ENCODE measurements around the gene CEBPG. TPM values are rescaled to one million over a fixed set of nuclear protein-coding genes. Genes with fewer than 3 reads are reported as not detected.

The CEBPG gene
- total RNA-seq, 2 donors from 2014 or later = 20.3 to 28.8 TPM

GRCh38 chr19:33347300-33347699 is 26.2 kb upstream of the CEBPG start:
- H3K9me3 Mint-ChIP-seq = no peaks in the 10 kb centered on the region

GRCh38 chr19:33348301-33349010 is 25.1 kb upstream of the CEBPG start:
- Mint-ChIP-seq H3K27ac (no peak overlapping the region), H3K9me3 (no peaks in the 10 kb centered on the region), H3K36me3 (no peaks in the 10 kb centered on the region)
- no peak for ATAC-seq
- no peak for DNase-seq (ENCODE audit: low spot score in 2 of 2)

More at GRCh38 chr19:33347300-33347699, 26.2 kb upstream of the CEBPG start:
- DNase-seq (ENCODE audit: low spot score in 2 of 2) (no peak), ATAC-seq (no peak)
- H3K36me3 Mint-ChIP-seq = no peaks in the 10 kb centered on the region
- H3K27ac Mint-ChIP-seq = no peak overlapping the region

- no peak for ATAC-seq
Observed at GRCh38 chr19:33349319-33350289, 23.9 kb upstream of the CEBPG start.

GRCh38 chr19:33350538-33351309 is 22.8 kb upstream of the CEBPG start:
- no peak for ATAC-seq

More at GRCh38 chr19:33349319-33350289, 23.9 kb upstream of the CEBPG start:
- Mint-ChIP-seq H3K9me3 (no peaks in the 10 kb centered on the region), H3K36me3 (no peaks in the 10 kb centered on the region), H3K27ac (no peak overlapping the region)
- DNase-seq (ENCODE audit: low spot score in 2 of 2) = no peak

GRCh38 chr19:33355535-33355934 is 18.0 kb upstream of the CEBPG start:
- no peaks in the 10 kb centered on the region for H3K36me3 Mint-ChIP-seq
- ATAC-seq (no peak), DNase-seq (ENCODE audit: low spot score in 2 of 2) (no peak)
- no peak overlapping the region for H3K27ac Mint-ChIP-seq
- H3K9me3 Mint-ChIP-seq = peaks cover 5% of the 10 kb centered on the region in 2 donors

More at GRCh38 chr19:33350538-33351309, 22.8 kb upstream of the CEBPG start:
- DNase-seq (ENCODE audit: low spot score in 2 of 2) = no peak
- Mint-ChIP-seq H3K27ac (no peak overlapping the region), H3K36me3 (no peaks in the 10 kb centered on the region), H3K9me3 (peaks cover under 1 to 1% of the 10 kb centered on the region in 2 donors)

- no peak for ATAC-seq
- peaks cover 5% of the 10 kb centered on the region in 2 donors for H3K9me3 Mint-ChIP-seq
Observed at GRCh38 chr19:33357556-33357955, 16.0 kb upstream of the CEBPG start.

GRCh38 chr19:33358408-33358807 is 15.1 kb upstream of the CEBPG start:
- DNase-seq (ENCODE audit: low spot score in 2 of 2) (no peak), ATAC-seq (no peak)
- Mint-ChIP-seq H3K9me3 (peaks cover 5% of the 10 kb centered on the region in 2 donors), H3K36me3 (no peaks in the 10 kb centered on the region), H3K27ac (no peak overlapping the region)

More at GRCh38 chr19:33357556-33357955, 16.0 kb upstream of the CEBPG start:
- H3K36me3 Mint-ChIP-seq = no peaks in the 10 kb centered on the region
- H3K27ac Mint-ChIP-seq = no peak overlapping the region
- no peak for DNase-seq (ENCODE audit: low spot score in 2 of 2)

GRCh38 chr19:33359581-33359980 is 13.9 kb upstream of the CEBPG start:
- DNase-seq (ENCODE audit: low spot score in 2 of 2) (no peak), ATAC-seq (no peak)
- no peak overlapping the region for H3K27ac Mint-ChIP-seq
- no peaks in the 10 kb centered on the region for H3K36me3 Mint-ChIP-seq
- H3K9me3 Mint-ChIP-seq = peaks cover 5% of the 10 kb centered on the region in 2 donors

- H3K36me3 Mint-ChIP-seq = no peaks in the 10 kb centered on the region
- H3K9me3 Mint-ChIP-seq = no peaks in the 10 kb centered on the region
- ATAC-seq (no peak), DNase-seq (ENCODE audit: low spot score in 2 of 2) (no peak)
- no peak overlapping the region for H3K27ac Mint-ChIP-seq
Observed at GRCh38 chr19:33362508-33363228, 10.8 kb upstream of the CEBPG start.

- no peak for ATAC-seq
- Mint-ChIP-seq H3K27ac (no peak overlapping the region), H3K36me3 (no peaks in the 10 kb centered on the region), H3K9me3 (no peaks in the 10 kb centered on the region)
- DNase-seq (ENCODE audit: low spot score in 2 of 2) = no peak
Observed at GRCh38 chr19:33363476-33363875, 10.0 kb upstream of the CEBPG start.

GRCh38 chr19:33365691-33366090 is 7.8 kb upstream of the CEBPG start:
- Mint-ChIP-seq H3K27ac (no peak overlapping the region), H3K9me3 (no peaks in the 10 kb centered on the region), H3K36me3 (no peaks in the 10 kb centered on the region)
- no peak for ATAC-seq
- no peak for DNase-seq (ENCODE audit: low spot score in 2 of 2)

GRCh38 chr19:33366127-33366526 is 7.4 kb upstream of the CEBPG start:
- DNase-seq (ENCODE audit: low spot score in 2 of 2) = no peak
- no peak for ATAC-seq
- no peaks in the 10 kb centered on the region for H3K36me3 Mint-ChIP-seq
- H3K27ac Mint-ChIP-seq = no peak overlapping the region
- no peaks in the 10 kb centered on the region for H3K9me3 Mint-ChIP-seq

- H3K9me3 Mint-ChIP-seq = no peaks in the 10 kb centered on the region
- no peak for ATAC-seq
- H3K27ac Mint-ChIP-seq = no peak overlapping the region
- no peak for DNase-seq (ENCODE audit: low spot score in 2 of 2)
- H3K36me3 Mint-ChIP-seq = no peaks in the 10 kb centered on the region
Observed at GRCh38 chr19:33366897-33367296, 6.6 kb upstream of the CEBPG start.

- DNase-seq (ENCODE audit: low spot score in 2 of 2) = no peak
- no peak overlapping the region for H3K27ac Mint-ChIP-seq
- peaks cover 0 to 4% of the 10 kb centered on the region in 2 donors for H3K36me3 Mint-ChIP-seq
- H3K9me3 Mint-ChIP-seq = no peaks in the 10 kb centered on the region
- peak; percentile 30 to 49 for ATAC-seq
Observed at GRCh38 chr19:33368074-33368864, 5.2 kb upstream of the CEBPG start.

GRCh38 chr19:33370783-33371182 is 2.7 kb upstream of the CEBPG start:
- no peak for ATAC-seq
- H3K36me3 Mint-ChIP-seq = peaks cover 13 to 19% of the 10 kb centered on the region in 2 donors
- no peak for DNase-seq (ENCODE audit: low spot score in 2 of 2)
- H3K9me3 Mint-ChIP-seq = no peaks in the 10 kb centered on the region
- no peak overlapping the region for H3K27ac Mint-ChIP-seq
